GM06990 (cell line): ENCODE results near the gene LRP5.

ENCODE experiments used
- DNase-seq: peaks from one replicate; pipeline ENCODE4 v3.0.0-alpha.2; 2011; ENCODE audit not compliant: insufficient read length; ENCODE audit errors: extremely low read depth
- H3K27me3 ChIP-seq: replicated peaks from 2 replicates; pipeline ENCODE4 v1.6.0; 2011; ENCODE audit warnings: low read length; ENCODE audit not compliant: control insufficient read depth, insufficient read depth
- H3K36me3 ChIP-seq: 2 replicates; pipeline ENCODE4 v1.5.1; 2011; ENCODE audit warnings: low read length; ENCODE audit not compliant: control insufficient read depth, insufficient read depth
- H3K4me3 ChIP-seq: replicated peaks from 2 replicates; pipeline ENCODE4 v1.5.1; 2011; ENCODE audit warnings: low read depth, mild to moderate bottlenecking, control low read depth, low read length
- CTCF ChIP-seq: IDR thresholded peaks from 2 replicates; pipeline ENCODE4 v1.5.1; 2011; ENCODE audit warnings: low read length, control low read depth, mild to moderate bottlenecking, inconsistent platforms; ENCODE audit not compliant: insufficient read depth, poor library complexity, severe bottlenecking

Gene LRP5

GRCh38 chr11:68315171-68315920 is 3.0 kb downstream of the LRP5 start:
- TF ChIP-seq CTCF = no peak
- DNase-seq = no peak
- no peaks in the 10 kb centered on the region for H3K27me3 ChIP-seq
- no peak overlapping the region for H3K4me3 ChIP-seq
- no peaks in the 10 kb centered on the region for H3K36me3 ChIP-seq

GRCh38 chr11:68317147-68317785 is 4.9 kb downstream of the LRP5 start:
- H3K36me3 ChIP-seq = no peaks in the 10 kb centered on the region
- H3K4me3 ChIP-seq = no peak overlapping the region
- DNase-seq = no peak

GRCh38 chr11:68321293-68322051 is 9.1 kb downstream of the LRP5 start:
- no peak overlapping the region for H3K4me3 ChIP-seq
- no peaks in the 10 kb centered on the region for H3K36me3 ChIP-seq
- TF ChIP-seq CTCF = no peak
- no peaks in the 10 kb centered on the region for H3K27me3 ChIP-seq
- no peak for DNase-seq

More at GRCh38 chr11:68317147-68317785, 4.9 kb downstream of the LRP5 start:
- no peak for TF ChIP-seq CTCF
- no peaks in the 10 kb centered on the region for H3K27me3 ChIP-seq

- no peaks in the 10 kb centered on the region for H3K27me3 ChIP-seq
- no peak for TF ChIP-seq CTCF
- no peaks in the 10 kb centered on the region for H3K36me3 ChIP-seq
- no peak for DNase-seq
- H3K4me3 ChIP-seq = no peak overlapping the region
Measured at GRCh38 chr11:68322052-68322430, 9.7 kb downstream of the LRP5 start.

- Histone ChIP-seq H3K4me3 (no peak overlapping the region), H3K36me3 (no peaks in the 10 kb centered on the region), H3K27me3 (no peaks in the 10 kb centered on the region)
- no peak for DNase-seq
- TF ChIP-seq CTCF = no peak
Measured at GRCh38 chr11:68324241-68324640, 11.8 kb downstream of the LRP5 start.
